A673 (cell line): Measurements from ENCODE around the gene MFRP.

Experiments used
- EZH2 ChIP-seq: fragments of 200-600 bp; sonication (generic); IDR thresholded peaks from 2 replicates; pipeline ENCODE4 v1.6.1; 2017; ENCODE audit warnings: borderline replicate concordance, low read depth, mild to moderate bottlenecking, mixed read lengths, antibody characterized with exemption, low read length; ENCODE audit not compliant: poor library complexity, severe bottlenecking
- TF ChIP-seq, protein P1 (sequence below): fragments of 300-800, 200-600 bp; sonication (generic); conservative IDR thresholded peaks from 2 replicates; pipeline ENCODE4 v1.5.1; 2017; ENCODE audit warnings: low read depth, mild to moderate bottlenecking, antibody characterized with exemption, low read length, moderate library complexity, mixed read lengths

DNA sequence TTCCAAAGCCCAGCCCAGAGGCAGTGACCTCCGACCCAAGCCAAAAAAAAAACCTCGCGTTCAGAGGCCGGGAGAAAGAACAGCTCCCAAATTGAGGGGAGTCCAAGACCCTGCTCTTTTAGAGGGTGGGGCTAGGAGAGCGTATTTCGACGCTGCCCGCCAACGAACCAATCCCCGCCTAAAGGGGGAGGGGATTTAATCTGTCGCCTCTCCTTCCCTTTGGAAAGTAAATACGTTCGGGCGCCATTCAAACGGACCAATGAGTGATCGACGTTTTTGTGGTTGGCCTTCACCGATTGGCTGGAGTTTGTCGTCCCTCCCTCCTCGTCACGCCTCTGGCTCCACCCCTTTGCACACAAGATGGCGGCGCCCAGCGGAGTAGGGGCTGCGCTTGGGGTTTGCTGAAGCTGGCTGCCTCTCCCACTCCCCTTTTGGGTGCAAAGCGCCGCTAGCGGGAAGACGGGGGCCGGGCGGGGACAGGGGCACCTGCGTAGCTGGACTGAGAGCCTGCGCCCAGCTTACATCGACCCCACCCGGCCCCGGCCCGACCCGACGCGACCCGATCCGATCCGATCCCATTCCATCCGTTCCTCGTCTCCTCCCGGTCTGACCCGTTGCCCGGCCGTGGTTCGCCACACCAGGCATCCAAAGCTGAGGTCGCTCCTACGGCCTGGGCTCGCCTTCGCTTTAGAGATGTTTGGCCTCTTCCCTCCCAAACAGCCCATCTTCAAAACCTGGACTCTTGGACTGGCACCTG lies 12.2 kb downstream of the MFRP start, which contains the start of gene RNF26:
- no peak for TF ChIP-seq EZH2
- TF ChIP-seq, protein P1, sequence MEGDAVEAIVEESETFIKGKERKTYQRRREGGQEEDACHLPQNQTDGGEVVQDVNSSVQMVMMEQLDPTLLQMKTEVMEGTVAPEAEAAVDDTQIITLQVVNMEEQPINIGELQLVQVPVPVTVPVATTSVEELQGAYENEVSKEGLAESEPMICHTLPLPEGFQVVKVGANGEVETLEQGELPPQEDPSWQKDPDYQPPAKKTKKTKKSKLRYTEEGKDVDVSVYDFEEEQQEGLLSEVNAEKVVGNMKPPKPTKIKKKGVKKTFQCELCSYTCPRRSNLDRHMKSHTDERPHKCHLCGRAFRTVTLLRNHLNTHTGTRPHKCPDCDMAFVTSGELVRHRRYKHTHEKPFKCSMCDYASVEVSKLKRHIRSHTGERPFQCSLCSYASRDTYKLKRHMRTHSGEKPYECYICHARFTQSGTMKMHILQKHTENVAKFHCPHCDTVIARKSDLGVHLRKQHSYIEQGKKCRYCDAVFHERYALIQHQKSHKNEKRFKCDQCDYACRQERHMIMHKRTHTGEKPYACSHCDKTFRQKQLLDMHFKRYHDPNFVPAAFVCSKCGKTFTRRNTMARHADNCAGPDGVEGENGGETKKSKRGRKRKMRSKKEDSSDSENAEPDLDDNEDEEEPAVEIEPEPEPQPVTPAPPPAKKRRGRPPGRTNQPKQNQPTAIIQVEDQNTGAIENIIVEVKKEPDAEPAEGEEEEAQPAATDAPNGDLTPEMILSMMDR = no peak
